GM19395 (cell line): ENCODE measurements around the gene DCP1B.

Source experiments
- ATAC-seq: cut with Tn5 transposase; IDR thresholded peaks from one replicate; pipeline ENCODE4 v1.9.1; 2021; ENCODE audit warnings: mild to moderate bottlenecking, moderate library complexity; ENCODE audit not compliant: unreplicated experiment

Gene DCP1B

GRCh38 chr12:1908758-1909157 lies 95.5 kb downstream of the DCP1B start:
- no peak for ATAC-seq

- no peak for ATAC-seq
Measured at GRCh38 chr12:1907652-1908611, 96.3 kb downstream of the DCP1B start.

GRCh38 chr12:1906579-1906978 lies 97.7 kb downstream of the DCP1B start:
- no peak for ATAC-seq

- ATAC-seq = no peak
Measured at GRCh38 chr12:1904875-1905274, 99.4 kb downstream of the DCP1B start.

GRCh38 chr12:1896964-1897363 lies 107.3 kb downstream of the DCP1B start:
- ATAC-seq = no peak
